Caco-2 (cell line): ENCODE measurements around the gene MXD3. TPM values are rescaled to one million over a fixed set of nuclear protein-coding genes. Genes with fewer than 3 reads are reported as not detected.
"Not testable (repeated sequence)": the region's sequence is repeated elsewhere in the genome, so short reads cannot be mapped to it uniquely, and the experiment has no call there.

ENCODE experiments used
- Bru-seq: library from RNA; stranded (reverse); fragments of 400-500 nt; gene quantifications from one replicate; lab custom pipeline; 2021; lab: Mats Ljungman, UMichigan
- BruChase-seq, 2 experiments: library from RNA; stranded (reverse); fragments of 400-500 nt; gene quantifications; one replicate each; lab custom pipeline; 2021; lab: Mats Ljungman, UMichigan
- BruUV-seq: library from RNA; stranded (reverse); fragments of 400-500 nt; replicated peaks from 2 replicates; lab custom pipeline; 2021; lab: Mats Ljungman, UMichigan
- CTCF ChIA-PET: fragments of 300-600 bp; sonication (Branson Sonifier 250); formaldehyde crosslinking; loops from one replicate; lab custom pipeline; 2022; ENCODE audit warnings: antibody characterized with exemption; lab: Charles Lee
- POLR2A ChIA-PET: fragments of 300-600 bp; sonication (Branson Sonifier 250); formaldehyde crosslinking; loops from one replicate; lab custom pipeline; 2022; ENCODE audit warnings: antibody characterized with exemption; lab: Charles Lee
- DNase-seq, 2 experiments: peaks; one replicate each; pipeline versions ENCODE4 v3.0.0 to v3.0.0-alpha.2; 2020 to 2022
- H3K27me3 ChIP-seq: replicated peaks from 2 replicates; pipeline ENCODE4 v1.6.0; 2011; ENCODE audit warnings: low read length; ENCODE audit not compliant: control insufficient read depth, insufficient read depth
- H3K36me3 ChIP-seq: 2 replicates; pipeline ENCODE4 v1.5.1; 2011; ENCODE audit warnings: low read length; ENCODE audit not compliant: control insufficient read depth, insufficient read depth
- H3K4me1 ChIP-seq: fragments of 250-450 bp; sonication (Bioruptor Pico); 2 replicates; pipeline ENCODE4 v1.5.1; 2020; ENCODE audit warnings: mild to moderate bottlenecking
- H3K4me3 ChIP-seq: 2 replicates; pipeline ENCODE4 v1.5.1; 2011; ENCODE audit warnings: low read depth, mild to moderate bottlenecking, control low read depth, low read length
- H3K9me3 ChIP-seq: fragments of 250-450 bp; sonication (Bioruptor Pico); 2 replicates; pipeline ENCODE4 v1.5.1; 2020; ENCODE audit warnings: mild to moderate bottlenecking, moderate library complexity
- H3K27ac Mint-ChIP-seq: one replicate; pipeline ENCODE4 v1.8.0; 2022; ENCODE audit warnings: mixed read lengths; ENCODE audit not compliant: unreplicated experiment
- H3K27me3 Mint-ChIP-seq: one replicate; pipeline ENCODE4 v1.8.0; 2022; ENCODE audit warnings: mixed read lengths; ENCODE audit not compliant: insufficient read depth, unreplicated experiment
- H3K36me3 Mint-ChIP-seq: one replicate; pipeline ENCODE4 v1.8.0; 2022; ENCODE audit warnings: mild to moderate bottlenecking, mixed read lengths; ENCODE audit not compliant: insufficient read depth, unreplicated experiment
- H3K4me1 Mint-ChIP-seq: one replicate; pipeline ENCODE4 v1.8.0; 2022; ENCODE audit warnings: low read depth, mixed read lengths; ENCODE audit not compliant: unreplicated experiment
- H3K4me3 Mint-ChIP-seq: one replicate; pipeline ENCODE4 v1.8.0; 2022; ENCODE audit warnings: mild to moderate bottlenecking, moderate library complexity, mixed read lengths; ENCODE audit not compliant: unreplicated experiment
- H3K9me3 Mint-ChIP-seq: one replicate; pipeline ENCODE4 v1.8.0; 2022; ENCODE audit warnings: mixed read lengths; ENCODE audit not compliant: unreplicated experiment
- CTCF ChIP-seq, 2 experiments: fragments of 200-600 bp in 1 of 2; IDR thresholded peaks; 1 replicate in 1 of 2; 2 replicates in 1 of 2; pipeline versions ENCODE4 v1.5.1 to v1.8.0; 2011 to 2022; ENCODE audit warnings: antibody characterized with exemption in 1 of 2, control low read depth in 1 of 2, inconsistent platforms in 1 of 2, low read depth in 1 of 2, low read length in 1 of 2, mild to moderate bottlenecking in 1 of 2, moderate library complexity in 1 of 2; ENCODE audit not compliant: insufficient read depth in 1 of 2, severe bottlenecking in 1 of 2, unreplicated experiment in 1 of 2
- intact Hi-C: fragments of 100-400 bp; cut with micrococcal nuclease; formaldehyde crosslinking; loops from one replicate; pipeline ENCODE4 v1.10.0; 2022; ENCODE audit not compliant: unreplicated experiment
- long read RNA-seq: library from polyadenylated mRNA; stranded (forward); transcript quantifications from one replicate; pipeline ENCODE4 v2.0.0, GENCODE V29; 2022
- total RNA-seq: library from RNA; stranded (reverse); gene quantifications from 2 replicates; pipeline ENCODE4 v1.2.3, GENCODE V29; 2022

MXD3 gene, protein sequence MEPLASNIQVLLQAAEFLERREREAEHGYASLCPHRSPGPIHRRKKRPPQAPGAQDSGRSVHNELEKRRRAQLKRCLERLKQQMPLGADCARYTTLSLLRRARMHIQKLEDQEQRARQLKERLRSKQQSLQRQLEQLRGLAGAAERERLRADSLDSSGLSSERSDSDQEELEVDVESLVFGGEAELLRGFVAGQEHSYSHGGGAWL
- 19.8 and 20.6 TPM in 2 replicates for total RNA-seq
- percentile 55 among the genes with signal in this experiment for Bru-seq, nascent RNA
- percentile 56 among the genes with signal in this experiment for BruChase-seq, experiment 1, labeled RNA remaining after a 2-hour chase
- percentile 56 among the genes with signal in this experiment for BruChase-seq, experiment 2, labeled RNA remaining after a 6-hour chase
- long read RNA-seq, transcript MXD3-203 (6 exons, 1,483 nt): major isoform, 18 of 37 reads
- long read RNA-seq, transcript MXD3-201 (5 exons, 1,534 nt): minor isoform, 5 of 37 reads
- long read RNA-seq, partial matches to known transcripts: 3 of 37 reads
- long read RNA-seq, other reads (novel, unspliced or antisense): 9 of 37 reads

DNA sequence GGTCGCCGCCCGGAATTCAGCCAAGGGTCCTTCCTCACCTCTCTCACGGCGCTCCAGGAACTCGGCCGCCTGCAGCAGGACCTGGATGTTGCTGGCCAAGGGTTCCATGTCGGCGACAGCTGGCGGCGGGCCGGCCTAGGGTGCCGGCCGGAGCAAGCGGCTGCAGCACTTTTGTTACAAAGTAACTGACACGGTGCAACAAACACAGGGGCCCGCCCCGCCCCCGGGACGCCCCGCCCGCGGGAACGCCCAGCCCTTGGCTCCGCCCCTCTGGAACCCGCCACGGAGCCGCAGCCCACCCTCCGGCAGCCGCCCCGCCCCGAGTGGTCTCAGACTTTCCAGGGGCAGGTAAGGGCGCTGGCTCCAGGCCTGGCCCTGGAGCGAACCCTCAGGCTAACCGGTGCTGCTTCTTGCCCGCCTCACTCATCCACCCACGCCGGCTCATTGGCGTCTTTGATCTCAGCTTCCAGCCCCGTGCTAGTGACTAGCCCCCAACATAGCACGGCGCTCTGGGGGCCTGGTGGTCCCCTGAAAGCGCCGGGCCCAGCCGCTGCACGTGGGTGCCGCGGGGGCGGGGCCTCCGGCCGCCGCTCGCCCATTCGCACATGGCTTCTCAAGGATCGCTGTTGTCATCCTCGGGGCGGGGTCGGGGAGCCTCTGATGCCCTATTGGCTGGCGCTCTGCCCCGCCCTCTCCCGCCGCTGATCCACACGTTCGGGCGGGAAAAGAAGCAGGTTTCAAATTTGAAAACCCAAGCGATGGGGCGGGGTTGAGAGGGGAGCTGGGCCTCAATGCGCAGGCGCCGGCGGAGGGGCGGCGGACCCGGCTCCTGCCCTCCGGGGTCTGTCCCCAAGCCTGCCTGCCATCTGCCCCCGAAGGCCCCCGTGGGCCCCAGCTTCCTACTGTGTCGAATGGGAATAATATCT, at the start of gene MXD3:
MXD3 (minus strand) TSS at position 176 of the 926 bp plus-strand sequence; CDS start at position 108, 68 bp downstream.
- H3K9me3 Mint-ChIP-seq: no peaks in the 10 kb centered on the region
- DNase-seq: peak; percentile 99
- ChIA-PET POLR2A (interaction anchor here (0.6 to 1.6 kb wide), 6 partner anchors 9 to 793 kb away, joined by 3 to 14 read pairs (median 6); partner anchors contain the start of genes GRK6, PRELID1 and RAB24), CTCF (interaction anchor here (0.6 to 2.4 kb wide), 12 partner anchors 14 to 299 kb away, joined by 3 to 8 read pairs (median 4); partner anchors contain the start of genes FGFR4 and LMAN2)
- H3K4me3 ChIP-seq: peak within 1 kb of the TSS; percentile 93
- H3K4me3 Mint-ChIP-seq: peak within 1 kb of the TSS; percentile 82
- H3K4me1 ChIP-seq: peaks cover 11% of the 10 kb centered on the region
- H3K36me3 ChIP-seq: peaks cover 3% of the 10 kb centered on the region
- H3K27me3 Mint-ChIP-seq: no peaks in the 10 kb centered on the region
- no peaks in the 10 kb centered on the region for H3K27me3 ChIP-seq
- TF ChIP-seq CTCF (IDR thresholded peaks at IDR 0.05; ENCODE audit: insufficient read depth in 1 of 2, low read depth in 1 of 2, low read length in 1 of 2, severe bottlenecking in 1 of 2, unreplicated experiment in 1 of 2): no peak
- intact Hi-C loops: loop anchor here (1.0 to 2.0 kb wide), 4 partner anchors 39 to 185 kb away; partner anchors contain the start of genes LMAN2 and PDLIM7
- BruUV-seq: no TSS peak
- H3K36me3 Mint-ChIP-seq: peaks cover 40% of the 10 kb centered on the region
- H3K27ac Mint-ChIP-seq: peak within 1 kb of the TSS; percentile 93
- H3K9me3 ChIP-seq: no peaks in the 10 kb centered on the region
- peaks cover 13% of the 10 kb centered on the region for H3K4me1 Mint-ChIP-seq

- H3K27me3 Mint-ChIP-seq, BruUV-seq, H3K36me3 ChIP-seq, H3K27me3 ChIP-seq, intact Hi-C loops, H3K4me3 Mint-ChIP-seq, DNase-seq, H3K4me1 ChIP-seq, H3K36me3 Mint-ChIP-seq, H3K27ac Mint-ChIP-seq, H3K4me3 ChIP-seq, H3K9me3 ChIP-seq, H3K4me1 Mint-ChIP-seq, H3K9me3 Mint-ChIP-seq: not testable (repeated sequence)
- ChIA-PET POLR2A (interaction anchor here (0.8 kb wide), 1 partner anchor 10 kb away, joined by 4 read pairs; no protein-coding TSS in a partner anchor), CTCF (interaction anchor here (0.6 to 1.4 kb wide), 2 partner anchors 42 to 170 kb away, joined by 4 read pairs; no protein-coding TSS in a partner anchor)
Observed at GRCh38 chr5:177360740-177361139, 49.0 kb upstream of the MXD3 start.

DNA sequence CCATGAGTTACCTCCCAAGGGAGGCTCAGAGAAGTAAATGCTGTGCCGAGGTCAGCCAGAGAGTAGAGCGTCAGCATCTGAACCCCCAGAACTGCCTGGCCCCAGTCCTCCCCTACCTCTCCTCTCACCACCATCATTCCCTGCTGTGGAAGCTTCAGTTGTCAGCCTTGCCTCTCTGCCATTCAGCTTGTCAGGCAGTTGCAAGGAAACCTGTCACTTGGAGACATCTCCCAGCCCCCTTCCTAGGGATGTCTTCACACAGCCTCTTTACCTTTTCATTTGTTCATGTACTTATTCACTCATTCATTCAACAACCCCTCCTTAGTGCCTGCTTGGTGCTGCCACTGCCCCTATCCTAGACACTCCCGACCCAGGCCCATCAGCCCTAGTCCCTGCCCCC, 48.2 kb upstream of the MXD3 start:
- Mint-ChIP-seq H3K4me1 (peaks cover 9% of the 10 kb centered on the region), H3K36me3 (no peaks in the 10 kb centered on the region), H3K9me3 (peaks cover 4% of the 10 kb centered on the region), H3K27me3 (no peaks in the 10 kb centered on the region), H3K4me3 (no peak overlapping the region), H3K27ac (no peak overlapping the region)
- no peaks in the 10 kb centered on the region for H3K9me3 ChIP-seq
- intact Hi-C loops: no loop called here
- ChIA-PET CTCF (no interaction called here), POLR2A (no interaction called here)
- no peak for DNase-seq
- no TSS peak for BruUV-seq
- no peak overlapping the region for H3K4me3 ChIP-seq
- H3K4me1 ChIP-seq: no peaks in the 10 kb centered on the region
- no peak for TF ChIP-seq CTCF (IDR thresholded peaks at IDR 0.05; ENCODE audit: insufficient read depth in 1 of 2, low read depth in 1 of 2, low read length in 1 of 2, severe bottlenecking in 1 of 2, unreplicated experiment in 1 of 2)
- H3K27me3 ChIP-seq: no peaks in the 10 kb centered on the region
- H3K36me3 ChIP-seq: no peaks in the 10 kb centered on the region
